Prostate gland (tissue), 2 donors: ENCODE data around the gene ZNF366.

ENCODE experiments used
- CTCF ChIP-seq, 4 experiments: fragments of 200-600 bp in 2 of 4; fragments of 450-650 bp in 2 of 4; sonication (generic) in 2 of 4; IDR thresholded peaks; 1 replicate in 3 of 4; 2 replicates in 1 of 4; pipeline ENCODE4 v1.5.1; 2016 to 2019; ENCODE audit warnings: antibody characterized with exemption in 4 of 4, mild to moderate bottlenecking in 2 of 4, moderate library complexity in 2 of 4
- POLR2A ChIP-seq: fragments of 450-650 bp; IDR thresholded peaks from one replicate; pipeline ENCODE4 v1.6.1; 2016; ENCODE audit warnings: antibody characterized with exemption, mild to moderate bottlenecking
- POLR2AphosphoS5 ChIP-seq: sonication (generic); formaldehyde crosslinking; IDR thresholded peaks from one replicate; pipeline ENCODE4 v1.6.1; 2017; ENCODE audit warnings: antibody characterized with exemption

- TF ChIP-seq CTCF (IDR thresholded peaks at IDR 0.05) (no peak), POLR2A (no peak), POLR2AphosphoS5 (no peak)
These were observed 30.9 kb downstream of the ZNF366 start for GRCh38 chr5:72476275-72476674.
